ACC112 (cell line): ENCODE data around the gene RPL26.

ENCODE experiments used
- H2AFZ ChIP-seq: fragments of 200-600 bp; sonication (generic); one replicate; pipeline ENCODE4 v1.6.0; 2017; ENCODE audit warnings: antibody characterized with exemption, low read length; ENCODE audit not compliant: unreplicated experiment
- H3K27ac ChIP-seq: fragments of 200-600 bp; sonication (generic); 2 replicates; pipeline ENCODE4 v1.5.1; 2014; ENCODE audit warnings: low read depth, mild to moderate bottlenecking, antibody characterized with exemption, low read length, moderate library complexity
- H3K27me3 ChIP-seq: fragments of 200-600 bp; sonication (generic); 2 replicates; pipeline ENCODE4 v1.6.1; 2014; ENCODE audit warnings: mild to moderate bottlenecking, antibody characterized with exemption, low read length, moderate library complexity, mixed read lengths; ENCODE audit not compliant: insufficient read depth
- H3K36me3 ChIP-seq: fragments of 200-600 bp; sonication (generic); 2 replicates; pipeline ENCODE4 v1.6.1; 2016; ENCODE audit warnings: mild to moderate bottlenecking, antibody characterized with exemption, low read length, moderate library complexity, mixed read lengths; ENCODE audit not compliant: insufficient read depth
- H3K4me1 ChIP-seq: fragments of 200-600 bp; sonication (generic); one replicate; pipeline ENCODE4 v1.6.1; 2016; ENCODE audit warnings: low read length, mixed read lengths; ENCODE audit not compliant: insufficient read depth, unreplicated experiment, control insufficient read depth
- H3K4me3 ChIP-seq: fragments of 200-600 bp; sonication (generic); 2 replicates; pipeline ENCODE4 v1.5.1; 2014; ENCODE audit warnings: mild to moderate bottlenecking, low read depth, low read length
- H3K79me2 ChIP-seq: fragments of 200-600 bp; sonication (generic); one replicate; pipeline ENCODE4 v1.6.0; 2016; ENCODE audit warnings: low read length; ENCODE audit not compliant: control insufficient read depth, unreplicated experiment, insufficient read depth

Gene RPL26

DNA sequence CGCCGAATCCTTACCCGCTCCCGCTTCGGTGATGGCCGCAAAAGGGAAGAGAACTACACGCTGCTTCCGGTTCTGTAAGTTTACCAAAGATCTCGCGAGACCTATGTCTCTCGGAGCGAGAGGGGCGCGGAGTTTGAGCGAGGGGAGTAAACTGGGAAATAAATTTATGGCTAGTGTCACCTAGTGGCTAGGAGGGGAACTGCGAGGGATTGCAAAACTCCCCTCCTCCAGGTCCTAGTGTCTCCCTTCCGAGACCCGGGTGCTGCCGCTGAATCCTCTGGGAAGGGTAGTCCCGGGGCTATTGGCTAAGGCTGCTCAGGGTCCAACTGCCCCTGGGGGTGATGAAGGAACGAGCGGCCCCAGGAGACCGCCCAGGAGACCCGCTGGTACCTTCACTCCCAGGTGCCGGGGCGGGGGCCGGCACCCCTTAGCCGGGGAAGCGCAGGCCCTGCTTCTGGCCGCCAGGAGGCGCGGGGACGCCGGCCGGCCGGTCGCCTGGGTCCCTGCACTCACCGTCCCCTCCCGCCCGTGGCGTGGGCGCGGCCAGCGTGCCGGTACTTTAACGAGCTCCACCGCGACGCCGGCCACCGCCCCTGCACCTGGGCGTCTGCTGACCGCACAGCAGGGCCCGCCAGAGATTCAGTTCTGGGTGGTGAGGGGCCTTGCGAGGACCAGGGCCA is at the start of gene RPL26:
TSS of gene RPL26 (minus strand) at position 51 of the 680 bp plus-strand sequence. CDS start 883 bp downstream, outside the sequence.
- Histone ChIP-seq H3K36me3 (peaks cover 32% of the 10 kb centered on the region), H3K79me2 (peaks cover 45% of the 10 kb centered on the region), H3K27me3 (no peaks in the 10 kb centered on the region), H3K27ac (peak within 1 kb of the TSS; percentile 72), H3K4me3 (peak within 1 kb of the TSS; percentile 94), H3K4me1 (peaks cover 32% of the 10 kb centered on the region), H2AFZ (peak within 1 kb of the TSS; percentile 87)

DNA sequence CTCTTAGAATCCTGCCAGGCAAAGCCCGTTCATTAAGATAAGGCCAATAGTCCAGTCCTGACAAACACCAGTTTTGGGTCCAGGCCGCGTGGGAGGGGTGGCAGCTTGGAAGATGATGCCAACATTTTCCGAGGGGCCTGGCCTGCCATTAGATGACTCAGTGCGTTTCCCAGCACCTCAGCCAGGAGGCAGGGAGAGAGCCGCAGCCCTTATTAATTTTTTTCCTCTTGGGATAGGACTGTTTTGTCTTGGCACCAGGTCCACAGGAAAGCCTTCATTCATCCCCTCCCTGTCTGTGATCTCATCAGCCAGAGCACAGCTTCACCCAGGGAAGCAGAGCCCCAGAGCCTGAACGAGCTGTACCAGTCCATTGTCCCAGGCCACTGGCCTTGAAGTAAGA is 48.0 kb upstream of the RPL26 start:
- peaks cover under 1% of the 10 kb centered on the region for H3K79me2 ChIP-seq
- H3K27ac ChIP-seq = peak overlapping the region; percentile 54
- H2AFZ ChIP-seq = peak overlapping the region; percentile 89
- no peaks in the 10 kb centered on the region for H3K36me3 ChIP-seq
- no peaks in the 10 kb centered on the region for H3K27me3 ChIP-seq
- H3K4me1 ChIP-seq = peaks cover 18% of the 10 kb centered on the region
- H3K4me3 ChIP-seq = no peak overlapping the region

DNA sequence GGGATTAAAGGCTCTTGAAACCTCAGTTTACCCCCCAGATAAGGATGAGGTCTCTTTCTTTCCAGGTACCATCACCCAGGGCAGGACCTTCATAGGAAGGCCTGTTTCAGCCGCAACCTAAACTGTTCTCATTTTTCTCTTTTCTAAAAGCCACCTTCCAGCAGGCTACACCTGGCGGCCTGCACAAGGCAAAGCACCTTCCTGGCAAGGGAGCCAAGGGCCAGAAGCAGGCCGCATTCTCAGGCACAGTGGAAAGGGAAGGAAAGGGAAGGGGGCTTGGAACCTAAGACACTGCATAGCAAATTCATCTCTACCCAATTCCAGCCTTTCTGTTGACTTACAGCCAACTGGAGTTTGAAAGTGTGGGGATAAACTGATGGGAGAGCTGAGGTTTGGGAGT is 43.8 kb upstream of the RPL26 start:
- Histone ChIP-seq H3K4me1 (peaks cover 16% of the 10 kb centered on the region), H3K27me3 (peaks cover 6% of the 10 kb centered on the region; the same call in 1 of the 2 replicates), H3K79me2 (no peaks in the 10 kb centered on the region), H3K36me3 (no peaks in the 10 kb centered on the region), H3K27ac (no peak overlapping the region), H3K4me3 (no peak overlapping the region), H2AFZ (no peak overlapping the region)

DNA sequence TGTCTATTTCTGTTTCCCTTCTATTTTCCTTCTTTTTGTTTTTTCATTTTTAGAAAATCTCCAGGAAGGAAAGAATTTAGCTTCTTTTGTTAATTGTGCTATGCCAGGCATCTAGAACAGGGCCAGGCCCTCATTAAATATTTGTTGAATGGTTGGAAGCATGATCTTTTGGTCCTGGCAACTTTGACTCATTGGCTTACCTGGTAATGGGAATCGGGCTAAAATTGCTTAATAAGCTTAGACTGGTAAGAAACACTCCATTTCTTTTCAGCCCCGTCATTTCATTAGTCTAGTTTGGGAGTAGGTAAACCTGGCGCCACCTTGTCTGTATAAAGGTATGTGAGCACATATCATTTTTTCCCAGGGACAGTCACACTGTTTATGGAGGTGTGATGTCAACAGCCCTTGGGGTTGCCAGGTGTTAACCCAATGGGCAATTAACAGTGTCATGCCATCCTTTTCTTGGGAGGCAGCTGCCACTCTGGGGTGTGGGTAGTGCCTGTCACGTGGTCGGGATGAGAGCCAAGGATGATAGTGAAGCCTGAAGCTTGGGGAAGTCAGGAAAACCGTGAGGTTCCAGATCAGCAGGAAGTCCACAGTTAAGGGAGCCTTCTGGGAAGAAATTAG is 43.2 kb upstream of the RPL26 start:
- peaks cover 14% of the 10 kb centered on the region for H3K4me1 ChIP-seq
- H2AFZ ChIP-seq = no peak overlapping the region
- H3K36me3 ChIP-seq = no peaks in the 10 kb centered on the region
- H3K79me2 ChIP-seq = no peaks in the 10 kb centered on the region
- H3K27me3 ChIP-seq = peaks cover 6% of the 10 kb centered on the region; the same call in 1 of the 2 replicates
- no peak overlapping the region for H3K4me3 ChIP-seq
- H3K27ac ChIP-seq = no peak overlapping the region

DNA sequence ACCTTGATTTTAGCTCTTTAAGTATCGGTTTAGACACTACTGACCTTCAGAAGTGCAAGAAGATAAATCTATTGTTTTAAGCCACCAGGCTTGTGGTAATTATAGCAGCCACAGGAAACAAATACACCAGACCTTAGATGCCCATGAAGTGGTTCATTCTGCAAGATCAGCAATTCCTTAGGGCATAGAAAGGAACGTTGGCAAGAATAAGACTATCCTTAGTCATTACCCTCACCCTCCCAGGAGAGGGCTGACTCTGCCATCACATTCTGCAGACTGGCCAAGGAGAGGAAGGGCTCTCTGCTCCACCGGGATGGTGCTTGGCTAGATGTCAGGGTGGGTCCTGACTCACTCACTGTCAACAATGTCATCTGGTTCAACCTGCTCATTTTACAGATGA is 38.6 kb upstream of the RPL26 start:
- H2AFZ ChIP-seq = no peak overlapping the region
- H3K4me1 ChIP-seq = peaks cover 23% of the 10 kb centered on the region

DNA sequence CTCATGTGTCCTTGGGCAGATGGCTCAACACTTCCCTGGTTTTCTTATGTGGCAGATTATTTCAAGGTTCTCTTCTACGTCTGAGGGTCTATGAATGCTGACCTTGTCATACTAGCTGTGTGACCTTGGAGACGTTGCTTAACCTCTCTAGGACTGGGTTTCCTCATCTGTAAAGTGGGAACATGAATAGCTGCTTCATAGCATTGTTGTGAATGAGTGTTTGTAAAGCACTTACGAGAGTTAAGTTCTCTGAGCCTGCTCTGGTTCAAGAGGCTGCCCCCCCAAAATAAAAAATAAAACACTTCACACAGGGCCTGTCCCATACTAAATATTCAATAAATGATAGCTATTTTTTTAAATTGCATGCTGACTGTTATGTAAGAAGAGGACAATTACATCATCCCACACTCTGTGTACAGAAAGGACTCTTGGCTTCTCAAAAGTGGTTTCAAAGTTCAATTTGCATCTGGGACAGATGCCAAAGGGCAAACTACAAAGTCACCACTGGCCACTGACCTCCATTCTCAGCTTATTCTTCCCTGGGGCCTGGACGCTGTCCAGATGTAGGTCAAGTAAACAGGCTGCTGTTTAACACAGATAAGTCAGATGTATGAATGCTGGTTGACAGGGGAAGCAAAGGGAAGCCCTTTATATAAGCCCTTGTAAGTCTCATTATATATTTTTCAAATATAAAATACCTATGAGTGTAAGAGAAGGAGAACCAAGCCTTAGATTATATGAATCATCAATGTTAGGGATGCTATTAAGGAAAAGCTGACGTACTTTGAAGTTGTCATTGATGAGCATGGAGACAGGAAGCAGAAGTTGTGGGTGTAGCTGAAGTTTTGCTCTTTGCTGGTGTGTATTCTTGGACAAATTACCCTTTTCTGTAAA is 37.3 kb upstream of the RPL26 start:
- peaks cover 23% of the 10 kb centered on the region for H3K4me1 ChIP-seq
- peak overlapping the region; percentile 71 for H3K27ac ChIP-seq
- no peaks in the 10 kb centered on the region for H3K36me3 ChIP-seq
- no peaks in the 10 kb centered on the region for H3K79me2 ChIP-seq
- H2AFZ ChIP-seq = no peak overlapping the region
- H3K27me3 ChIP-seq = peaks cover 31% of the 10 kb centered on the region
- H3K4me3 ChIP-seq = no peak overlapping the region

More for the DNA sequence above, 38.6 kb upstream of the RPL26 start:
- H3K36me3 ChIP-seq = no peaks in the 10 kb centered on the region
- H3K4me3 ChIP-seq = no peak overlapping the region
- H3K27me3 ChIP-seq = peaks cover 24% of the 10 kb centered on the region
- no peaks in the 10 kb centered on the region for H3K79me2 ChIP-seq
- peak overlapping the region; percentile 39; the same call in 1 of the 2 replicates for H3K27ac ChIP-seq

DNA sequence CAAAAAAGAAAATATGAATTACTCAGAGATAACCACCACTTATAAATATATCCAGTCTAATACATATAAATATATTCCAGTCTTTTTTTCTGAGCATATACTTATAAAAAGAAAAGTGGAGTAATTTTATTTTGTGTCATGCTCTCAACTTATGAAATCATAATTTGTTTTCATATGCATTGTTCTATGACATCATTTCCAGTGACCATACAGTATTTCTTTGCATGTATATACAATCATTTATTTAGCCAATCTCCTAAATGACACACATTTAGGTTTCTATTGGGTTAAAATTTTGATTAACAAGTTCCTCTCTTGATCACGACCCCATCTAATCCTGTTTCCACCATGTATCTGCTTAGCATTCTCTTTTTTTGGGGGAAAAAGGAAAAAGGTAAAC is 36.3 kb upstream of the RPL26 start:
- peaks cover 23% of the 10 kb centered on the region for H3K4me1 ChIP-seq
- peaks cover 31% of the 10 kb centered on the region for H3K27me3 ChIP-seq
- no peaks in the 10 kb centered on the region for H3K36me3 ChIP-seq
- H3K27ac ChIP-seq = no peak overlapping the region
- H3K4me3 ChIP-seq = no peak overlapping the region
- H3K79me2 ChIP-seq = no peaks in the 10 kb centered on the region
- no peak overlapping the region for H2AFZ ChIP-seq

DNA sequence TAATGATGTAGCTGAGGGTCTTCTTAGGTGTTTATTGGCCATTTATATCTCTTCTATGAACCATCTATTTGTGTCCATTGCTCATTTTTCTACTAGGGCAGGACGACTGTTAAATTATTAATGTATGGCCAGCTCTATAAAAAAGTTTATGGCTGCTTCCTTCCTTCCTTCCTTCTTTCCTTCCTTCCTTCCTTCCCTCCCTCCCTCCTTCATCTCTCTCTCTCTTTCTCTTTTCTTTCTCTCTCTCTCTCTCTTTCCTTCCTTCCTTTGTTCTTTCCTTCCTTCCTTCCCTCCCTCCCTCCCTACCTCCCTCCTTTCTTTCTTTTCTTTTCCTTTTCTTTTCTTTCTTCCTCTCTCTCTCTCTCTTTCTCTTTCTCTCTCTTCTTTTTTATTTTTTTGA is 35.5 kb upstream of the RPL26 start:
- no peak overlapping the region for H3K4me3 ChIP-seq
- no peaks in the 10 kb centered on the region for H3K79me2 ChIP-seq
- no peak overlapping the region for H2AFZ ChIP-seq
- H3K27ac ChIP-seq = no peak overlapping the region
- no peaks in the 10 kb centered on the region for H3K36me3 ChIP-seq
- H3K4me1 ChIP-seq = peaks cover 23% of the 10 kb centered on the region
- peaks cover 25% of the 10 kb centered on the region for H3K27me3 ChIP-seq

DNA sequence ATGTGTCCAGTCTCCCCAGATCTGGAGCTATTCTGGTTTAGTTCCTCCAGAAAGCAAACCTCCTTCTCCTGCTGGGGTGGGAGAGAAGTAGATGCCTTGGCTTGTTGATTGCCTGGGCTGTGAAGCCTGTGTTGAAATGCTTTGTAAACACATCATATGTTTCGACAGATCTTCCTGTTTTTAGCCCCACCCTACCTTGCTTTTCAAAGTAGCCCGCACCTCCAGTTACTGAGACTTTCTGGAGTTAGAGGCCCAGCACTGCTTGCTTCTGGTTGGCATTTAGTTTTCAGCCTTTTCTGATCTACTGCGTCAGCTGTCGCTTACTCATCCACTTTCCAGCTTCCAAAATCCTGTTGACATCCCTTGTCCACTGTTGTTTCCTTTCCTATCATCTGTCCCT is 34.8 kb upstream of the RPL26 start:
- Histone ChIP-seq H3K27me3 (peaks cover 25% of the 10 kb centered on the region), H3K36me3 (no peaks in the 10 kb centered on the region), H3K79me2 (no peaks in the 10 kb centered on the region), H3K4me1 (peaks cover 23% of the 10 kb centered on the region), H3K4me3 (no peak overlapping the region), H2AFZ (no peak overlapping the region), H3K27ac (no peak overlapping the region)

DNA sequence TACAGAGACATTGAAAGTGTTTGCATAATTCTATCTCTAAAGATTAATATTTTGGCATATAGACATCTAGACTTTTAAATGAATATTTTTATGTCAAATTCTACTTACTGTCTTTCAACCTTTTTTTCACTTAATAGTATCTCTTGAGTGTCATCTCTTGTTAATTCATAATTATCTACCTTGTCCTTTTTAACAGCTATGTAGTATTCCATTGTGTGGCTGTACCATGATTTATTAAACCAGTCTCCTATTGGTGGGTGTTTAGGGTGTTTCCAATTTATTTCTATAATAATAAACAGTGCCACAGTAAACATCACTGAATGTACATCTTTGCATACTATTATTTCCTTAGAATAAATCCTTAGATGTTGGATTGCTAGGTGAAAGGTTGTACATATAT is 30.9 kb upstream of the RPL26 start:
- Histone ChIP-seq H3K36me3 (no peaks in the 10 kb centered on the region), H3K4me3 (no peak overlapping the region), H3K27ac (no peak overlapping the region), H2AFZ (no peak overlapping the region), H3K27me3 (peaks cover 25% of the 10 kb centered on the region), H3K4me1 (peaks cover 4% of the 10 kb centered on the region), H3K79me2 (no peaks in the 10 kb centered on the region)
